GM23248 (cell line): Measurements from ENCODE around the gene CCDC158. TPM values are rescaled to one million over a fixed set of nuclear protein-coding genes. Genes with fewer than 3 reads are reported as not detected.

Experiments used
- DNase-seq: peaks from one replicate; pipeline ENCODE4 v3.0.0-alpha.2; 2015
- H2AFZ ChIP-seq: fragments of 200-600 bp; sonication (generic); 2 replicates; pipeline ENCODE4 v1.6.1; 2016; ENCODE audit warnings: antibody characterized with exemption
- H3F3A ChIP-seq: fragments of 200-600 bp; sonication (generic); 2 replicates; pipeline ENCODE4 v1.6.1; 2016; ENCODE audit warnings: mild to moderate bottlenecking, antibody characterized with exemption, mixed run types; ENCODE audit not compliant: insufficient read depth
- H3K27ac ChIP-seq: fragments of 200-600 bp; sonication (generic); 2 replicates; pipeline ENCODE4 v1.5.1; 2016; ENCODE audit warnings: mild to moderate bottlenecking
- H3K27me3 ChIP-seq: fragments of 200-600 bp; sonication (generic); replicated peaks from 2 replicates; pipeline ENCODE4 v1.6.1; 2016; ENCODE audit warnings: mild to moderate bottlenecking; ENCODE audit not compliant: insufficient read depth
- H3K36me3 ChIP-seq: fragments of 200-600 bp; sonication (generic); 2 replicates; pipeline ENCODE4 v1.6.1; 2016; ENCODE audit warnings: low read depth, mild to moderate bottlenecking
- H3K4me1 ChIP-seq: fragments of 200-600 bp; sonication (generic); 2 replicates; pipeline ENCODE4 v1.6.1; 2016; ENCODE audit warnings: mild to moderate bottlenecking; ENCODE audit not compliant: insufficient read depth
- H3K4me2 ChIP-seq: fragments of 200-600 bp; sonication (generic); one replicate; pipeline ENCODE4 v1.6.1; 2016; ENCODE audit warnings: mild to moderate bottlenecking; ENCODE audit not compliant: unreplicated experiment
- H3K4me3 ChIP-seq: fragments of 200-600 bp; sonication (generic); 2 replicates; pipeline ENCODE4 v1.5.1; 2016; ENCODE audit warnings: mild to moderate bottlenecking
- H3K79me2 ChIP-seq: fragments of 200-600 bp; sonication (generic); 2 replicates; pipeline ENCODE4 v1.6.1; 2016; ENCODE audit warnings: mild to moderate bottlenecking; ENCODE audit not compliant: insufficient read depth
- H3K9ac ChIP-seq: fragments of 200-600 bp; sonication (generic); 2 replicates; pipeline ENCODE4 v1.6.1; 2016; ENCODE audit warnings: mild to moderate bottlenecking
- H3K9me2 ChIP-seq: fragments of 200-600 bp; sonication (generic); 2 replicates; pipeline ENCODE4 v1.6.1; 2016; ENCODE audit warnings: mixed run types, mild to moderate bottlenecking, moderate library complexity; ENCODE audit not compliant: insufficient read depth
- H3K9me3 ChIP-seq: fragments of 200-600 bp; sonication (generic); one replicate; pipeline ENCODE4 v1.6.1; 2017; ENCODE audit warnings: low read depth
- H4K20me1 ChIP-seq: fragments of 200-600 bp; sonication (generic); 2 replicates; pipeline ENCODE4 v1.6.0; 2016; ENCODE audit not compliant: insufficient read depth
- EZH2 ChIP-seq: fragments of 200-600 bp; sonication (generic); IDR thresholded peaks from 2 replicates; pipeline ENCODE4 v1.6.1; 2018; ENCODE audit warnings: antibody characterized with exemption, mild to moderate bottlenecking; ENCODE audit not compliant: insufficient read depth, poor library complexity, severe bottlenecking
- EZH2phosphoT487 ChIP-seq: fragments of 200-600 bp; sonication (generic); IDR thresholded peaks from 2 replicates; pipeline ENCODE4 v1.6.1; 2018; ENCODE audit warnings: antibody characterized with exemption, moderate library complexity, mild to moderate bottlenecking, low read depth; ENCODE audit not compliant: insufficient read depth
- WGBS, 2 experiments: methylation state at CpG; one replicate each; pipeline ENCODE4 v1.1.6; 2015 to 2017; ENCODE audit warnings: low lambda C conversion rate in 2 of 2, low coverage in 1 of 2; ENCODE audit errors: missing lambda C conversion rate in 2 of 2; 5-methylcytosine and 5-hydroxymethylcytosine counted together
- in situ Hi-C: fragments of 300-500 bp; cut with MboI; formaldehyde crosslinking; loops from 2 replicates; pipeline ENCODE4 v1.15.0; 2020
- polyA plus RNA-seq: library from polyadenylated mRNA; unstranded; fragments of >200 nt; fragmentation: Nextera tagmentation; extraction: Ambion mirVana; gene quantifications from 2 replicates; pipeline ENCODE4 v1.2.1, GENCODE V29; 2016
- total RNA-seq: library from RNA; depleted of rRNA; stranded (reverse); fragments of >200 nt; shearing (Covaris generic); gene quantifications from 2 replicates; pipeline ENCODE4 v1.2.3, GENCODE V29; 2014

Gene CCDC158
- total and polyA plus RNA-seq, 2 experiments from 2014 or later = 0.14 TPM; not detected in 1

GRCh38 chr4:76272999-76273398 is 147.9 kb downstream of the CCDC158 start:
- no peaks in the 10 kb centered on the region for H3F3A ChIP-seq
- in situ Hi-C loops = no loop called here
- H3K36me3 ChIP-seq = no peaks in the 10 kb centered on the region
- no peaks in the 10 kb centered on the region for H3K4me1 ChIP-seq
- no peaks in the 10 kb centered on the region for H3K9me2 ChIP-seq
- 72 to 73% methylated on average over 5 of the region's 5 CpGs for WGBS, 2 experiments
- H3K9me3 ChIP-seq = no peaks in the 10 kb centered on the region
- TF ChIP-seq EZH2 (no peak), EZH2phosphoT487 (no peak)
- H3K4me3 ChIP-seq = no peak overlapping the region
- no peak overlapping the region for H3K27ac ChIP-seq
- peaks cover 11% of the 10 kb centered on the region; the same call in 1 of the 2 replicates for H3K27me3 ChIP-seq
- H3K9ac ChIP-seq = no peak overlapping the region
- H2AFZ ChIP-seq = no peak overlapping the region
- no peaks in the 10 kb centered on the region for H4K20me1 ChIP-seq
- no peak for DNase-seq
- H3K79me2 ChIP-seq = no peaks in the 10 kb centered on the region
- no peak overlapping the region for H3K4me2 ChIP-seq

DNA sequence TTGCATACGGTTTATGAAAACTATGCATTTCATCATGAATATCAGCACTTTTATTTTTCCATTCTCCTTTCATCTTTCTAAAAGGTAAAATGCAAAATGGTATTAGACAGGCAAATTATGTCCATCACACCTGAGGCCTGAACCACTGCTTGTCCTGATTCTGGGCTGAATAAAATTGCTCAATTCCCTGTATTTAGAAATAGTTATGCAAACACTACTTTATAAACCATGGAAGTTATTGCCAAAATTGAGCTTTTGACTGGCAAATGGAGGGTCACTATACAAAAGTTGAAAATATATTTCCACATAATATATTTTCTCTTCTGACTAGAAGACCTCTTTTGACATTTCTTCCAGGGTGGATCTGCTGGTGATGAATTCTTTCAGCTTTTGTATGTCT is 148.4 kb downstream of the CCDC158 start:
- Histone ChIP-seq H3K9me2 (no peaks in the 10 kb centered on the region), H3K79me2 (no peaks in the 10 kb centered on the region), H3K9me3 (no peaks in the 10 kb centered on the region), H3F3A (no peaks in the 10 kb centered on the region), H3K27me3 (peaks cover 9% of the 10 kb centered on the region; the same call in 1 of the 2 replicates), H3K36me3 (no peaks in the 10 kb centered on the region), H3K4me1 (no peaks in the 10 kb centered on the region), H3K27ac (no peak overlapping the region), H3K9ac (no peak overlapping the region), H3K4me2 (no peak overlapping the region), H2AFZ (no peak overlapping the region), H4K20me1 (no peaks in the 10 kb centered on the region), H3K4me3 (no peak overlapping the region)
- no peak for DNase-seq
- 50 to 51% methylated on average over 1 of the region's 1 CpG for WGBS, 2 experiments
- in situ Hi-C loops = no loop called here
- no peak for TF ChIP-seq EZH2
- TF ChIP-seq EZH2phosphoT487 = no peak

DNA sequence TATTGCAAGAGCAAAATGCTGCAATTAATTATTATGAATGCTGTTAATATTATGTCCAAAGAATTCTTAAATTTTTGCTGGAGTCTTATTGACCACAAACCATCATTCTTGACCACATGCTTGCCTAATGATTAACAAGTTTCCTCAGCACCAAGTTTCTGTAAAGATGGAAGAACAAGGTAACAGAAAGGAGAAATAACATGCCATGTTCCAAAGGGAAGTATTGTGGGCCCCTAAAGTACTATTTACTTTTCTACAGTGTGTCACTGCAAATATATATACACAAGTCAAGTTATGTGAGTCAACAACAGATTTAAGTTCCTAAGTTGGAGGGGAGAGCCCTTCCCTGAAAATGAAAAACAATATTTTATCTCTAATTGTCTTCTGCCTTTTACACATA is 148.9 kb downstream of the CCDC158 start:
- H3K9me3 ChIP-seq = no peaks in the 10 kb centered on the region
- no peaks in the 10 kb centered on the region for H3K4me1 ChIP-seq
- no peak overlapping the region for H3K4me2 ChIP-seq
- TF ChIP-seq EZH2 = no peak
- TF ChIP-seq EZH2phosphoT487 = no peak
- no peak overlapping the region for H3K4me3 ChIP-seq
- H3K79me2 ChIP-seq = no peaks in the 10 kb centered on the region
- DNase-seq = no peak
- H3K9ac ChIP-seq = no peak overlapping the region
- no peaks in the 10 kb centered on the region for H3K36me3 ChIP-seq
- H3K27me3 ChIP-seq = peaks cover 7% of the 10 kb centered on the region; the same call in 1 of the 2 replicates
- H3K9me2 ChIP-seq = no peaks in the 10 kb centered on the region
- in situ Hi-C loops = no loop called here
- no peak overlapping the region for H3K27ac ChIP-seq
- H3F3A ChIP-seq = no peaks in the 10 kb centered on the region
- no peak overlapping the region for H2AFZ ChIP-seq
- no peaks in the 10 kb centered on the region for H4K20me1 ChIP-seq

DNA sequence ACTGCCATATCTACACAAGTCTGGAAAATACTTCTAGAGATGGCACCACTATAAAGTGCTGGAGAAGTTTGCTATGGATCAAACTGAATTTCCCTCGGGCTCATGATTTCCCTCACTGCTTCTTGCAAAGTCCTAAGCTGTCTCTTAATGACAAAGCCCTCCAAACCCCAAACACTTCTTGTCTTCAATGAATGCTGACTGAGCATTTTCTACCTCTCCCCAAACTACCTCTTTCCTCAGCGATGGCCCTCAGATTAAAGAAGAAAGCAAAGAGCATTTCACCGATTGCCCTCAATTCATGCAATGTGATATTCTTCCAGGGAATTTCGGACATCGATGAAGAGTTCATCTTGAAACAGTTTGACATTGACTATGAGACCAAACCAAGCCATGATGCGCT is 149.7 kb downstream of the CCDC158 start:
- Histone ChIP-seq H3F3A (no peaks in the 10 kb centered on the region), H3K27me3 (peaks cover 7% of the 10 kb centered on the region; the same call in 1 of the 2 replicates), H3K4me2 (no peak overlapping the region), H3K4me1 (no peaks in the 10 kb centered on the region), H2AFZ (no peak overlapping the region), H3K9me2 (no peaks in the 10 kb centered on the region), H4K20me1 (no peaks in the 10 kb centered on the region), H3K36me3 (no peaks in the 10 kb centered on the region), H3K9me3 (no peaks in the 10 kb centered on the region), H3K79me2 (no peaks in the 10 kb centered on the region), H3K27ac (no peak overlapping the region), H3K9ac (no peak overlapping the region), H3K4me3 (no peak overlapping the region)
- in situ Hi-C loops = no loop called here
- no peak for DNase-seq
- TF ChIP-seq EZH2 (no peak), EZH2phosphoT487 (no peak)
- WGBS, 2 experiments = 79 to 80% methylated on average over 6 of the region's 6 CpGs
